Epithelial cell of proximal tubule (primary cell): Measurements from ENCODE around the gene APBA3. TPM values are rescaled to one million over a fixed set of nuclear protein-coding genes. Genes with fewer than 3 reads are reported as not detected.

Source experiments
- DNase-seq: peaks from one replicate; pipeline ENCODE4 v3.0.0-alpha.2; 2011; ENCODE audit warnings: low read depth
- H3K4me3 ChIP-seq: 2 replicates; pipeline ENCODE4 v1.5.1; 2011; ENCODE audit warnings: low read depth, mild to moderate bottlenecking, low read length
- CTCF ChIP-seq: conservative IDR thresholded peaks from 2 replicates; pipeline ENCODE4 v1.5.1; 2012; ENCODE audit warnings: low read depth, mild to moderate bottlenecking, low read length
- total RNA-seq: library from RNA; depleted of rRNA; stranded (reverse); fragments of >200 nt; gene quantifications from 2 replicates; pipeline ENCODE4 v1.2.3, GENCODE V29; 2015

Gene APBA3
- total RNA-seq, 1 donor from 2014 or later: 25.8 TPM

GRCh38 chr19:3805859-3806258 lies 44.4 kb upstream of the APBA3 start:
- no peak overlapping the region for H3K4me3 ChIP-seq
- no peak for DNase-seq
- TF ChIP-seq CTCF: no peak

- no peak for TF ChIP-seq CTCF
- no peak overlapping the region for H3K4me3 ChIP-seq
- no peak for DNase-seq
These were observed 42.9 kb upstream of the APBA3 start for GRCh38 chr19:3804429-3804828.

- no peak for DNase-seq
- H3K4me3 ChIP-seq: no peak overlapping the region
- TF ChIP-seq CTCF: no peak
These were observed 42.5 kb upstream of the APBA3 start for GRCh38 chr19:3803986-3804385.

GRCh38 chr19:3803114-3803888 lies 41.8 kb upstream of the APBA3 start:
- no peak for TF ChIP-seq CTCF
- H3K4me3 ChIP-seq: no peak overlapping the region
- DNase-seq: no peak

GRCh38 chr19:3801412-3802096 lies 40.1 kb upstream of the APBA3 start:
- peak; percentile 31 for TF ChIP-seq CTCF
- no peak for DNase-seq
- no peak overlapping the region for H3K4me3 ChIP-seq

GRCh38 chr19:3800996-3801395 lies 39.5 kb upstream of the APBA3 start:
- no peak for TF ChIP-seq CTCF
- no peak for DNase-seq
- H3K4me3 ChIP-seq: no peak overlapping the region
